ENCODE results near the gene SYNE4. TPM values are rescaled to one million over a fixed set of nuclear protein-coding genes. Genes with fewer than 3 reads are reported as not detected.

Gene SYNE4
- total RNA-seq, 2 donors from 2014 or later = 0.24 to 0.93 TPM

- intact Hi-C loops (cut with DNase I) = no loop called here
These were observed 19.1 kb upstream of the SYNE4 start for GRCh38 chr19:36027696-36028095.

DNA sequence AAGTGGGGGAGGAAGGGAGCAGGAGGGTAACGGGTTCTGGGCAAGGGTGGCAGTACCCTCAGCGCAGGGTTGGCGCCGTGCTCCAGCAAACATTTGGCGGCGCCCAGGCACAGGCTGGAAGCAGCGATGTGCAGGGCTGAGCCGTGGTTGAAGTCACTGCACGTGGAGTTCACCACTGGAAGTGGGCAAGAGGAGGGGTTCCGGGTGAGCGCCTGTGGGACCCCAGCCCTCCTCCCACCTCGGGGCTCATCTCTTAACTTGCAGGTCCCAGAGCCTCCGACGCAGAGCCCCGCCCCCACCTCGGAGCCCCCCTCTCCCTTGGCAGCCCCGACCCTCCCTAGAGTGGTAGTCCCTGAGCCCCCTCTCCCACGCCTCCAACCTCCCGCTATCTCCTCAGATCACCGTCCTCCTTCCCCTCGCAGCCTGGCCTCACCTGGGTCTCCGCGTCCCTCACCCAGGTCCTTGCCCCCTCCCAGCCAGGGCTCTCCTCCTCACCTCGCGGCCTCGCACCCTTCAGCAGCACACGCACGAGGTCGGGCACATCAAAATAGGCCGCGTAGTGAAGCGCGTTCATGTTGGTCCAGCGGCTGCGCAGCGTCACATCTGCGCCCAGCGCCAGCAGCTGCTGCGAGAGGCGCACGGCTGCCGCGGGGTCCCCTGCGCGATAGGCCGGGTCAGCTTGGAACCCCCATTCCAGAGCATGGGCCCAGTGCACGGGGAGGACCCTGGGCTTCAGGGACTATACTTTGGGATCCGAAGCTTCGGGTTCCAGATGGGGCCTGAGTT is 17.7 kb upstream of the SYNE4 start:
- intact Hi-C loops (cut with DNase I) = no loop called here
- no peak for DNase-seq (ENCODE audit: low spot score)

More at GRCh38 chr19:36027696-36028095, 19.1 kb upstream of the SYNE4 start:
- DNase-seq (ENCODE audit: low spot score) = no peak

DNA sequence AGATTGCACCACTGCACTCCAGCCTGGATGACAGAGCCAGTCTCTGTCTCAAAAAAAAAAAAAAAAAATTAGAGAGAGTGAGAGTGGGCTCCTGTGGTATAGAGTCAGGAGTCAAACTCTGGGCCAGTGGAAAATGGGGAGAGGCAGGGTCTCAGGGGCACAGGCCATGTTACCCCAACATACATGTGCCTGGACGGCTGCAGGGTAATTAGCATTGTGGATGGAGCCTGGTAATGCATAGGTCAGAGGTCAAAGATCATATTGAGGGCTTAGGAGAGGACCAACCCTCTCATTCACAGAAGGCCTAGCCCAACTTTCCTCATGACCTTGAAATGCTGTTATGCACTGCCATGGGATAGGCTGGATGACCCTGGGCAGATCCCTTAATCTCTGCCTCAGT is 16.9 kb upstream of the SYNE4 start:
- no peak for DNase-seq (ENCODE audit: low spot score)
- intact Hi-C loops (cut with DNase I) = no loop called here

- no peak for DNase-seq (ENCODE audit: low spot score)
- intact Hi-C loops (cut with DNase I) = no loop called here
These were observed 14.8 kb upstream of the SYNE4 start for GRCh38 chr19:36023432-36023831.

- intact Hi-C loops (cut with DNase I) = no loop called here
- no peak for DNase-seq (ENCODE audit: low spot score)
These were observed 10.6 kb upstream of the SYNE4 start for GRCh38 chr19:36019061-36019670.

GRCh38 chr19:36014012-36014924 is 5.7 kb upstream of the SYNE4 start, which contains the start of gene ALKBH6:
ALKBH6 (minus strand) TSS chr19:36014213; CDS start chr19:36013397, 816 bp downstream.
- intact Hi-C loops (cut with DNase I) = no loop called here
- DNase-seq (ENCODE audit: low spot score) = peak; percentile 100

DNA sequence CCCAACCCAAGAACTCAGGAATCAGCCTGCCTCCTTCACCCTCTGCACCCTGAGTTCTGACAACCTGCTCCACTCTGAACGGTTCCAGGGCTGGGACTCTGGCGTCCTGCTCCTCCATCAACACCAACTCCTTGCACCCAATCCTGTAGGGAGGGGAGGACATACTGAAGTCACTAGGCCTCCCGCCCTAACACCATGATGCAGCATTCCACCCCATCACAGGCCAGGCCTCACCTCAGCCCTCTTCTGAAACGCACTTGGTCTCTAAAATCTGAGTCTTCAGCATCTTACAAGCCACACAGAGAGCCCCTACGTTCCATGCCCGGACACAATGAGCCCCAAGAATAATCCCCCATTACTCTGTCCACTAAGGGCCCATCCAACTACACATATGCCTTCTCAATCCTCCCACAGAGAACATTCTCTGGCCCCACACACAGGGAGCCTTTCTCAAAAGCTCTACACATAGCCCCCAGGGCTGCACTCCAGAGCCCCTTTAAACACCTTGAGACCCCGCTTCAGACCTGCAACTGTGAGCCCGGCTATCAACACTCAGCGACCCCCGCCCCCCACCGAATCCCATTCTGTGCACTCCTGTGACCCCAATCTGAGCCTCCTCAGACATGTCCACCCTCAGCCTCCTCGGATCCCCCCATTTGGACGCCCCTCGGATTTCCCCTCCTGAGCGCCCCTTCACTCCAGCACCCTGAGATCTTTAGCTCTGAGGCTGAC is 4.8 kb upstream of the SYNE4 start:
- no peak for DNase-seq (ENCODE audit: low spot score)
- intact Hi-C loops (cut with DNase I) = no loop called here

DNA sequence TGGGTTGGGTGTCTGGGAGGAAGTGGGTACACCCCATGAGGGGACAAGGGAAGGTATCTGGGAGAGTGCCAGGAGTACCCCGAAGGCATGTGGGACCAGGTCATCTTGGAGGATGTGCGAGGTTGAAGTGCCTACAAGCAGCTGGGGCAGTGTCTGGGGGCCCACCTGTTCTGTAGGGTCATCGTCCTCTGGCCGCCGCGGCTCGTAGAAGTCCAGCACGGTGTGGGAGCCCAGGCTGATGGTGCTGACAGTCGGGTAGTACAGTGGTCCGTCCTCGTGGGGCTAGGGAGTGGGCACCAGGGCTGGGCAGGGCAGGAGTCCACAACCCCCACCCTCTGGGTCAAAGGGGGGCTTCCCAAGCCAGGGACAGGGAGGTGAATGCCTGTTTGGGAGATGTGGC is 1.8 kb upstream of the SYNE4 start:
- no peak for DNase-seq (ENCODE audit: low spot score)
- intact Hi-C loops (cut with DNase I) = no loop called here

- intact Hi-C loops (cut with DNase I) = no loop called here
- no peak for DNase-seq (ENCODE audit: low spot score)
These were observed 1.2 kb upstream of the SYNE4 start for GRCh38 chr19:36009633-36010379.

- intact Hi-C loops (cut with DNase I) = no loop called here
- DNase-seq (ENCODE audit: low spot score) = peak; percentile 92
These were observed 607 bp upstream of the SYNE4 start for GRCh38 chr19:36009220-36009619.

GRCh38 chr19:36006955-36007354 is 1.7 kb downstream of the SYNE4 start:
- intact Hi-C loops (cut with DNase I) = no loop called here
- no peak for DNase-seq (ENCODE audit: low spot score)

DNA sequence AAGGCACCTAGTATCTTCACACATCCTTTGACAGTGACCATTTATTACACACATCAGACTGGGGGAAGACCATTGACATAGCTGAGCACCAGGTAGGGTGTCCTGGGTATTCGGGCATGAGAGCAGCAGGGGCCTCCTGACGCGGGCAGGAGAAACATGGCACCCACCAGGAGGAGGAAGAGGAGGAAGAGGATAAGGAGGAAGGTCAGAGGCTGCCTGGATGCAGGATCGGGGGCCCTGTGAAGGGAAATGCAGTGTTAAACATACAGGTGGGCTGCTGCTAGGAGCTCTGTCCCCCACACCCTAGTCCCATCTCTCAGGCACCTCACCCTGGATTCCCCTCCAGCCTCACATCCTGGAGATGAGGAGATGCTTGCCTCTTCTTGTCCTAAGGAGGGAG is 5.3 kb downstream of the SYNE4 start:
- no peak for DNase-seq (ENCODE audit: low spot score)
- intact Hi-C loops (cut with DNase I) = no loop called here

- intact Hi-C loops (cut with DNase I) = no loop called here
- no peak for DNase-seq (ENCODE audit: low spot score)
These were observed 7.0 kb downstream of the SYNE4 start for GRCh38 chr19:36001605-36002004.

DNA sequence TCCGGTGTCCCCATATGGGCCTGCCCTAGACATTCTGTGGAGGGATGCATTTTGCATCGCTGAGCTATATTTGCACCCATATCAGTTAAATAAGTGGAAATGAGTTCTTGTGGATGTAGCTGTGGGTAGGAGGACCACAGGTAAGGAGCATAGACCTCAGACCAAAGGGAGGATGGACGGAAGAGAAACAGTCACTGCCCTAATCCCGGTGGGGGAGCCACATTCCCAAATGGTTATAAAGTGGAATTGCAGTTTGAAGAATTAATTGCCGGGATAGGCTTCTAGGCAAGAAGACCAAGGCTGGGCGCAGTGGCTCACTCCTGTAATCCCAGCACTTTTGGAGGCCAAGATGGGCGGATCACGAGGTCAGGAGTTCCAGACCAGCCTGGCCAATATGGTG is 11.8 kb downstream of the SYNE4 start:
- intact Hi-C loops (cut with DNase I) = no loop called here
- no peak for DNase-seq (ENCODE audit: low spot score)

- intact Hi-C loops (cut with DNase I) = no loop called here
These were observed 13.3 kb downstream of the SYNE4 start, which contains the start of gene SDHAF1 for GRCh38 chr19:35995048-35995993. SDHAF1 (plus strand) TSS chr19:35995188; CDS start chr19:35995275, 87 bp downstream.

DNA sequence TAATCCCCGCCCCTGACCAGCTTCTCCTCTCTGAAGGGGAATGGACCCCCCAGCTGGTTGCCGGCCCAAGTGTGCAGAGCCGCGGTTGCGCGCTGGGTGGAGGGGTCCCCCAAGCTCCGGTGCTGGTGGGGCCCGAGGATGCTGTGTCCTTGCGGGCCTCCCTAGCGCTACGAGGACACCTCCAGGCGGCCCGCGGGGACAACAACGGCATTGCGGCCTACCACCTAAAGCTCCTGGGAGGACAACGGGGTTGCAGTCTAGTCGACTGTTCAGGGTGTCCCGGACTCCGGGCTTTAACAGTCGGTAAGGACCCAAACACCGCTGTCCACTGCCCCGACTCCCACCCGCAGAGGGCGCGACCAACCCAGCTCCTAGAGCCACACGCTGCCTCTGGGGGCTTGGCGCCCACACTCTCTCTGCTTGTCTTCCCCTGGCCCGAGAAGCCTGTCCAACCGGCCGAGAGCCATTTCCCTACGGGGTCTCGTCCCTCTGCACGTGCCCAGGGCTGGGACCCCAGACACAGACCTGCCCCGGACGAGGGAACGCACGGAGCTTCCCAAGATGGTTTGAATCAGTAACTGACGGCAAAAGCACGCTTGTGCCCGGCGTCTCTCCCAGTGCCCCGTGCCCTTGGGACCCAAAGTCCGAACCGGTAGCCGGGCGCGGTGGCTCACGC is 14.6 kb downstream of the SYNE4 start:
- no peak for DNase-seq (ENCODE audit: low spot score)
- intact Hi-C loops (cut with DNase I) = no loop called here

More at GRCh38 chr19:35995048-35995993, 13.3 kb downstream of the SYNE4 start, which contains the start of gene SDHAF1:
- peak; percentile 99 for DNase-seq (ENCODE audit: low spot score)
